NCI-H1105 (cell line): ENCODE measurements around the gene DHRS9.
A peak's percentile ranks its signal among the peaks of the same experiment; 100 is the strongest.
"Not testable (repeated sequence)": the region's sequence is repeated elsewhere in the genome, so short reads cannot be mapped to it uniquely, and the experiment has no call there.

Source experiments
- DNase-seq: peaks from one replicate; lab custom pipeline; 2025; lab: John Stamatoyannopoulos, UW

Gene DHRS9

DNA sequence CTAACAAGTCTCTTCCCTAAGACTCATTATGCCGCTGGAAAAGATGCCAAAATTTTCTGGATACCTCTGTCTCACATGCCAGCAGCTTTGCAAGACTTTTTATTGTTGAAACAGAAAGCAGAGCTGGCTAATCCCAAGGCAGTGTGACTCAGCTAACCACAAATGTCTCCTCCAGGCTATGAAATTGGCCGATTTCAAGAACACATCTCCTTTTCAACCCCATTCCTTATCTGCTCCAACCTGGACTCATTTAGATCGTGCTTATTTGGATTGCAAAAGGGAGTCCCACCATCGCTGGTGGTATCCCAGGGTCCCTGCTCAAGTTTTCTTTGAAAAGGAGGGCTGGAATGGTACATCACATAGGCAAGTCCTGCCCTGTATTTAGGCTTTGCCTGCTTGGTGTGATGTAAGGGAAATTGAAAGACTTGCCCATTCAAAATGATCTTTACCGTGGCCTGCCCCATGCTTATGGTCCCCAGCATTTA is 26.3 kb downstream of the DHRS9 start:
- DNase-seq, result no peak

DNA sequence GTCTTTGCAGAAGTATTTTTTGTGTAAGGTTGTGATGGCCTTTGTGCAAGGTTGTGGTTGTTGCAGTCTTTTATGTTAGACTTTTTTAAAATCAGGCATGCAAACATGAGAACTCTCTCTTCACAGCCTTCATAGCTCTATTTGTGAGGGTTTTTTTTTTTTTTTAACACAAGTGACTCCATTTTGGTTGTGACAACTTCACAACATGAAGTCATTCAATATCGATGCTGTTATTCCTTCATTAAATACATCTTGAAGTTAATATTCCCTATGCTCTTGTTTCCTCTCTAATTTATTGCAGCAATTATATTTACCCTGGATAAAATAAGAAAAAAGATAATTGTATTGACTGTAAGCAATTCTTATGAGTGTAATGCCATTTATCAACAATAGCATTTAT is 35.5 kb downstream of the DHRS9 start:
- no peak for DNase-seq

DNA sequence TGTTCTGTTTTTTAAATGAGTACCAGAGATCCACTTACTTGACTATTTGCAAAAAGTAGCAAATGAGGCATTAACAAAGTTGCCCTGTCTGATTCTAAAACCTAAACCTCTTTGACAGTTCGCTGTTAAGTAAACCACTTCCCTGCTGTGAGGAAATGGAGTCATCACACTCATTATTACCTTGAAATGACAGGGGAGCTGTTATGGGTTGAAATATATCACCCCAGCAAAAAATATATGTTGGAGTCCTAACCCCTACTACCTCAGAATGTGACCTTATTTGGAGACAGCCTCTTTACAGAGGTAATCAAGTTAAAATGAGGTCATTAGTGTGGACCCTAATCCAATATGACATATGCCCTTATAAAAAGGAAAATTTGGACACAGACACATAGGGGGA is 36.1 kb downstream of the DHRS9 start:
- DNase-seq, result no peak

DNA sequence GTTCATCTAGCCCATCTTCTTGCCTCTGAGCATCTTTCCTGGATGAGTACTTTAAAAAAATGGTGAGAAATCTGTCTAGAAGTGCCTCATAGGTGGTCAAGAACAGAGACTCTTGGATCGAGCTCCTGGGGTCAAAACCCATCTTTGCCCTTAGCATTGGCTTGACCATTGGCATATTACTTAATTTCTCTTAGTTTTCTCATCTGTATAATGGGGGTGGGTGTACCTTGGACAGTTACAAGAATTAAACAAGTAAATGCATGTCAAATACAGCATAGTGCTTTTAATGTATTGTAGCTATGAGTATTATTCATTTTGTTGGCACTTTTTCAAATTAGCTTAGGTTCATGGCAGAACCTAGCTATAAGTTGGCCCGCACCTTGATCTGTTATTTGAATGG is 36.8 kb downstream of the DHRS9 start:
- no peak for DNase-seq

DNA sequence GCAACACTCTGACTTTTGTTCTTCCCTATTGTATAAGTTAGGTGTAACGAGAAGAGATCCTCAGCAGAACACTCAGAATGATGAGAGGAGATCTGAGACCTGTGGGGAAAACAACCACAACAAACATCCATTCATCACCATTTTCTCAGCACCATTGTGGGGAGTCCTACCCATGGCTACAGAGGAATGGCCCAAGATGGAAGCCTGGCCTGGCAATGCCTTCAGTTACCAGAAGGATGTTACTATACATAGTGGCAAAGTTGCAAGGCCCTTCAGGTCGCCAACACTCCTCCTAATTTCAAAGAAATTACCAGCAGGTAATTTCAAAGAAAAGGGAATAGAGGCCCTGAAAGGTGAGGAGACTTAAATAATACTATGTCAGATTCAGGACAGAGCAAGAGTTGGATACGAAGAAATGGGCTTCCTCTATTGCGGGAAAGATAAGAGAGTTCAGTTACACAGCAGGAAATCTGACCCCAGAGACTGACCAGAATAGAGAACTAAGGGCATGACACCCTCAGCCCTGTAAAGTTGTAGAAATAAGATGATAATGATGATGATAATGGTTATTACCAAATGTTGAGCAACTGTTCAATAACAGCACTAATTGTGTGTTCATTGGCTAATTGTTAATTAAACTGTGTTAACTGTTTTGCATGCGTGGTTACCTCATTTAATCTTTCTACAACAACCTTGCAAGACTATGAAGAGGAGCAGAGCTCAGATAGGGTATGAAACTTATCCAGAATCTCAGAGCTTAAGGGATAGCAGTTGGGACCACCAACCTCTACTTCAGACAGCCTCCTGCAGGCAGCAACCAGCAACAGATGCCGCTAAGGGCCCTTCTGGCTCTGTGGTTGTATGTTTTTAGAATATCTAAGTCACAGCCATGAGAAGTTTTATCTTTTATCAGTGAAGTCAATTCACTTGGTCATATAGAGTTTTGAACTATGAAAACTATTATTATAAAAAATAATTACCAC is 37.5 kb downstream of the DHRS9 start:
- DNase-seq, result no peak

DNA sequence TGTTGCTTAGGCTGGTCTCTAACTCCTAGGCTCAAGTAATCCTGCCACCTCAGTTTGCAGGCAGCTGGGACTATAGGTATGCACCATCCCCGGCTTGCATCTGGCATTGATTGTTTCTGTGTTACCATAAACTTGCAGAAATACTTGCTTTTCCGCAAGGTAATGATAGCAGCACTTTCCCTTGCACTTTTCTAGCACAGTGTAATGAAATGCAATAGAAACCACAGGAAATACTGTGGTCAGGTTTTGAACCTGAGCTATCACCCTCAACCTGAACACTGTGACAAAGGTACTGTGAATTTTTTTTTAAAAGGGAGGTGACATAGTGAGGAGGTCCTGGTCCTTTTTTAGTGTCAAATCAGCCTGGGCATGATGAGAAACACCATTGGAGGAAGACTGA is 38.3 kb downstream of the DHRS9 start:
- DNase-seq, result no peak

DNA sequence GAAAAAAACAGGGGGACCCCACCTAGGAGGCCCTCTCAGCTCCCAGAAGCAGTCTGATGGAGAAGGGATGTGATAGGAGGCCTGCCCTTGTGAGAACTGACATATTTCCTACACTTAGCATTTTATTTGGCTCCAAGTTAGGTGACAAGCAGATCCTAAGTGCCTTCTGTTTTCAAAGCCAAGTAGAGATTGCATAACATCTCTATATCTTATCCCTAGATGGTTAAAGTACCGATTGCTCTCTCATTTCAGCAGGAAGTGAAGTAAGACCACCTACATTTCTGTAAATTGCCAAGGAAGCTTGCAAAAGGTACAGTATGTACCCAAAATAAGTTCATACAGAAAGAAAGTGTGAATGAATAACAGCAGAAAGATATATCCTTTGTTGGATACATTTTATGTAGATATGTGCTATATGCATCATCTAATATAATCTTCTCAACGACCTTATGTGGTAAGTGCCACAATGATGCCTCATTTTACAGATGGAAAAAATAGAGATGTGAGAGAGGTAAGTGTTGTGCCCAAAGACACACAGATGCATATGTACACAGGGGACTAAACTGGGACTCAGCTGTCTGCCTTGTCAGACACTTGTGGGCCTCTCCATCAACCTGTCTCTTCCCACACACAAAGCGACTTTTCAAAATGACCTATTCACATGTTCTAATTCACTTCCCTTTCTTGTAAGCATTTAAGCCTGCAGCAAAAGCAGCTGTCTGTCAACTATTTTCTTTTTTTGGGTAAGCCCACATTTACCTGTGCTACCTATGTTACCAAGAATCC is 38.9 kb downstream of the DHRS9 start:
- no peak for DNase-seq

DNA sequence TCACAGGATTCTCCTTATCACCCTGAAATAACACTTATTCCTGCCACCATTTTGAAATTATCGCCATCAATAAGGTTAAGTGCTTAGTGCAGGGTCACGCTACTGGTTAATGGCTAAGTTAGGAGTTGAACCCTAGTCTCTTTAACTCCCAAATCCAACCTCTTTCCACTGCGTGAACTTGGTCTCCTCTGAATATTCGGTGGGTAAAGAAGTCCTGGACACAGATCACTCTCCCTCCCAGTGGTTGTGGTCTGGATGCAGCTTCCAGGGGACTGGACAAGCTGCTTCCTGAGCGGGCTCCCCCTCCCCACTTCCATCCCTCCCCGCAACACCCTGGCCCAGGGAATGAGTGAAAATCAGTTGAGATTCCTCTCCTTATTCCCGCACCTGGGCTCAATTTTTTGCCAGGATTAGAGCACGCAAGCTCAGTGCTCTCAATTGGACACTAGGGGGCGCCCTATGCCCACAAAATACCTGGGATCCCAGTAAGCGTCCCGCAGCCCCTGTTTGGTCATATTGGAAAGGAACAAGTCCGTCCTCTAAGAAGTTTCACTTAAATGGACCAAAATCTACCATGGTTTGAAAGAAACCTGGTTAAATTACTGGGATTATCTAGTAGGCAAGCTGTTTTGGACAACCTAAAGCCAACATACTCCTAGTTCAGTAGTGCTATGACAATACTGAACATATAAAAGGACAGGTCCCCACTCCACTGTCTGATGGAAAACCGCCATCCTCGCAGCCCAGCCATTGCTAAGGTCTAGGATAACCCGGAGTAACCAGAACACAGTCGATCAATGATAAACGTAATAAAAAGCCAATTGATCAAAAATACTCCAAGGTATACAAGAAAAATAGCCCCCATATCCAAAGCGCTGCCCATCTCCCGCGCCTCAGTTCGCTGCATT is 40.4 kb downstream of the DHRS9 start:
- DNase-seq, result peak; percentile 56

DNA sequence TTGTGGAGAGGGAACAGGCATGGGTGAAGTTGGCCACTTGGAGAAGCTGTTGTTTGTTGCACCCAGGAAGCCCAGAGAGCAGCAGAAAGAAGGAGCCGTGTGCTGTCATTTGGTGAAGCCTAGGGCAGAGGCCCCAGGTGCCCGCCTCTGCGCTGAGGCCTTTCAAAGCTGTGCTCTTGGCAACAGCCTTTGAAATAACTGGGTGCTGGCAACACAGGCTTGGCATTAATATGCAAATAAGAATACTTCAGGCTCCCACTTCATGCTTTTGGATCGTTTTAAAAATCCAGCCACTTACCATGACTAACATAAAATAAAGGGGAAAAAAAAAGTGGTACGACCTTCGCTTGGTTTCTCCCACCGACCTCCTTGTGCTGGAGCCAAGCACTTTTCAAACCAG is 41.1 kb downstream of the DHRS9 start:
- DNase-seq, result no peak

DNA sequence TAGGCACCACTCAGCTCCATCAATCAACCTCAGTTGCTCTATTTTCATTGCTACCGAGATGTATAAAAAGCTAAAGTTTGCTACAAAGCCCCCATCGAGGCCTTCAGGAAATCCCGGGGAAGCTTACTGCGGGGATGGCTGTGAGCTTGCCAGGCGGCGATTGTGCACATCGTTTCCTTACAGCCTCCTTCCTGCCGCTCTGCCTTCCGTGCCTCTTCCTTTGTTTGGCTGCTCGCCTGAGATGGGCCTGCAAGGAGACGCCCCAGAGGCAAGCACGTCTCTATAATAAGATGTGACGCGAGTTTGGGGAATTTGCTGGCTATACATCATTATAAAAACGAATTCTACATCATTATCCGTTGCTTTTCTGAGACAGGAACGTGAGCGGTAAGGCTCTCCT is 41.6 kb downstream of the DHRS9 start:
- no peak for DNase-seq

DNA sequence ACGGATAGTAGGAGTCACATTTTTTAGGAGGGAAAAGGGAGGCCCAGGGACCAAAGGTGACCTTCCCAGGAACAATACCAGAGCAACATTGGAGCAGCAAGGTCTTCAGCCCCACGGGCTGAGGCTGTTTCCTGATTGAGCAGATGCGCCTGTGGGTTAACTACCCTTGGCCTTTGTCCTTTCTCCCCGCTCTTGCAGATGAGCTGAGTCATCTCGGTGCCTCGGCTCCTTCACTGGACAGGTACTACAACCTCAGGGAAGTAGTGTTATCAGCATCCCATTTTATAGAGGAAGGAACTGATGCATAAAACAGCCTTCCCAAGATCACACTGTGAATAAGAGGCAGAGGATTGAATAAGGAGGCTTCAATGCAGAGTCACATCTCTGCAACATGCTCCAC is 43.5 kb downstream of the DHRS9 start:
- DNase-seq, result no peak

DNA sequence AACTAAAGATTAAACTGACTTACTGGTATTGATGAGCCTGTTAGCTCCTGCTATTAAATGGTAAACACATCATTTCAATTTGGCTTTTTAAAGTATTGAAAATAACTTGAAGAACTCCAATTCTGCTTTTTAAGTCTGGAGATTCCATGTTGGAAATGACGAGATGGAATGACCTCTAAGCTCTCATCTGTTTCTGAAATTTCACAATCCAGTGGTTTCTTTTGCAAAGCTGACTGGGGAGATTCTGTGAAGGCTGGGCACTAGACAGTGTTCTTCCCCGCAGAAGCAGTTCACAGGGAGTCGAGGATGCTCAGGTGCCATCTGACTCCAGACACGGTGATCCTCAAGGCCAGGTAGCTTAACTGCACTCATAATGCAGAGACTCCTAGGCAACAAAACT is 44.7 kb downstream of the DHRS9 start:
- no peak for DNase-seq

DNA sequence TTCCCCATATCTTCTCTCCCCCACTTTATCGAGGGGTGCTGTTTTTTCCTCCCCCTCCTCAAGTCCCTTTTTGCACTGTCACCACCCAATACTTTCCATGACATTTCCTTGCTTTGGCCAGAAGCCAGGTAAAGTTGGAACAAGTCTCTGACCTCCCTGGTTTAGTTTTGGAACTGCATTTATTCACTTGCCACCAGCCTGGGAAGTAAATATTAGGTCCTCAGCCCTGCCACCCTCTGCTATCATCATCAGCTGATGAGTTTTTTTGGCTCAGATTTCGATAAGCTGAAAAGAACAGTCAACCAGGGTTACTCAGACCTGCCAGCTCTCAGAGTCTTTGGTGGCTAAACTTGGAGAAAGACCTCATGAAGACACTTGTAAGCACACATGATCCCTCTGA is 47.0 kb downstream of the DHRS9 start:
- no peak for DNase-seq

DNA sequence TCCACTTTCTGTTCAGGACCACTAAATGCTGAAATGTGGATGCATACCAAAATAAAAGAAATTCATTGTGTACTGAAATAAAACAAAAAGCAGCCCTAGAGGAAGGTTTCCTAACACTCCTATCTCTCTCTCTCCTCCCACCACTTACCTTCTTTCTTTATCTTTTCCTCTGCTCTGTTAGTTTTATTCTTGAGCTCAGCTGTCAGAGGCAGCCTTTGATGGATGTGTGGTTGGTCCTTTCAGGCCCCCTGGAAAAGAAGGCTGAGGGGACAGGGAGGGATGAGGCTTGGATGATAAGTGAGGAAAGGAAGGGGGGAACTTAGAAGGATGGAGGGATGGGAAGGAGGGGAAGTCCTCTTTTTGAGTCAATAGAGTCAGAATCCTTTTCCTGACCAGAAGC is 47.6 kb downstream of the DHRS9 start:
- no peak for DNase-seq

DNA sequence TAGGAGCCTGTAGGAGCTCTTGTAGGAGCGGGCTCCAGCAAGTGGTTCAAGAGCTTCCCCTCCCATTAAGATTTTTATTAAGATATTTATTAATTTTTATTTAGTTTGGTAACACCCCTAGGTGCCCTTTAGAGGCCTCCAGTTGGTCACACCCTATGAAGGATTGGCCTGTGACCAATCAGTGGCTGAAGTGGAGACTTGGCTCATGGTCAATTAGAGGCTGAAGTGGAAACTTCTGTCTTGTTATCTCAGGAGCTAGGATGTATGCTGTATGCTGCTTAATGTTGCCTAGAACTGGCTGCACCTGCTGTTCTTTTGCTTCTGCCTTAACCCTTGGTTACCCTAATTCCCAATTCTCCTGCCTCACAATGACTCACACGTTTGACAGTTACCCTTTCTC is 48.7 kb downstream of the DHRS9 start:
- no peak for DNase-seq

DNA sequence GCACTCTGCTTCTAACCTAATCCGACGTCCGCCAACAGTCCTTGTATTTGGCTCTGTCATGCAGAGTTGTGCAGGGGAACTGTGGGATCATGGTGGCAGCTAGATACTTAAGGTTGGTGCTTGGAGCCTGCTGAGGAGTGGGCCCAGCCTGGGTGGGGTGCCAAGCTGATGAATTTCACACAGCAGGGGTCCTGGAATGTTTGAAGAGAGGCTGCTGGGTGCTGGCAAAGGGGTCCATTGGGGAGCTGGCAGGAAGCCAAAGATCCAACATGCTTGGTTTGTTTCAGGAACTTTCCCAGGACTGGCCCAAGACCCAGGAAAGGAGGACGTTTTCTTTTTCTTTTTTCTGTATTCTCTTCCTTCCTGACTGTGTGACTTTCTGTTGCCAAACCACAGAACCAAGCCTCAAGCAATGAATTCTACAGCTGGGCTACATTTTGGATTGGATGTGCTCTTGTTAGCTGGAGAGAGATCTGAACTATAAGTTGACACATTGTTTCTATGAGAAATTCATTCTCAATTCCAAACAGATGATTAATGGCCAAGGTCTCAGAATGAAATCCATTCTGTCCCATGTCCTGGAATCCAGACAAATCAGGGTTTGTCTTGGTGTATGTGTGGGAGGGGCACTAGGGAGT is 49.9 kb downstream of the DHRS9 start:
- DNase-seq, result no peak

DNA sequence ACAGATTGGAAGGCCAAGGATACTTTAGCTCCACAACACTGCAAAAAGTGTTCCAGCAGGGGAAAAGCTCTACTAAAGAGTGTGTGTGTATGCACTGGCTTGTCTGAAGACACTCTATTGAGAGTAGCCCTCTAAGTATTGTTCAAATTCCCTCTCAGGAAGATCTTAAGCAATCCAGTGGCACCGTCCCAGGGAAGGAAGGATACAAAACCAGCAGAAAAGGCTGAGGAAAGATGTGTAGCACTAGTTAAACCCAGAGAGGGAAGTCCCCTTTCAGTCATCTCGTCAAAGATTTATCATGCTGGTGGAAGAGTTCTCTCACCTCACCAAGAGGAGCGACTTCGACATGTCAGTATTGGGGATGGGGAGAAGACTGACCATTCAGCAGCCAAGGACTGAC is 50.5 kb downstream of the DHRS9 start:
- DNase-seq, result no peak

DNA sequence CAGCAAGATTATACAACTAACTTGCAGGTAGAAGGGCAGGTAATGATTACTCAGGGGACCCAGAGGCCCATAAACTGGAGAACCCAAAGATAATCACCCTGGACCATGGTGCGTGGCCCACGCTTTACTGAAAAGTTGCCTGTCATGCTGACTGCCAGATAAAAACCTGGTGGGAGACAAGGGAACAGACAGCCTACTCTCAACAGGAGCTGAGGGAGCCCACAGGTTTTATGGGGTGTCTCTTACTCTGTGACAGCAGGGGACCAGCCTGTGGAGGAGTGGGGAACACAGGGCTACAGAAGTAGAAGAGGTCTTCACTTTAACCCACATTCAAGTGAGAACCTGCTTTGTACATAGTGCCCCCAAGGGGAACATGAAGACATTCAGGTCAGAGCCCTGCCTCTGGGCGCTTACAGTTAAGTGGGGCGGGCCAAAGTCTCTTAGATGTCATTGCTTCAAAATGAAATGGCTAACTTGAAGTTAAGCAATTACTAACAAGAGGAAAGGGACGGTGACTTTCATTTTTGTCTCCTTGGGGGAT is 60.4 kb downstream of the DHRS9 start:
- DNase-seq, result no peak

DNA sequence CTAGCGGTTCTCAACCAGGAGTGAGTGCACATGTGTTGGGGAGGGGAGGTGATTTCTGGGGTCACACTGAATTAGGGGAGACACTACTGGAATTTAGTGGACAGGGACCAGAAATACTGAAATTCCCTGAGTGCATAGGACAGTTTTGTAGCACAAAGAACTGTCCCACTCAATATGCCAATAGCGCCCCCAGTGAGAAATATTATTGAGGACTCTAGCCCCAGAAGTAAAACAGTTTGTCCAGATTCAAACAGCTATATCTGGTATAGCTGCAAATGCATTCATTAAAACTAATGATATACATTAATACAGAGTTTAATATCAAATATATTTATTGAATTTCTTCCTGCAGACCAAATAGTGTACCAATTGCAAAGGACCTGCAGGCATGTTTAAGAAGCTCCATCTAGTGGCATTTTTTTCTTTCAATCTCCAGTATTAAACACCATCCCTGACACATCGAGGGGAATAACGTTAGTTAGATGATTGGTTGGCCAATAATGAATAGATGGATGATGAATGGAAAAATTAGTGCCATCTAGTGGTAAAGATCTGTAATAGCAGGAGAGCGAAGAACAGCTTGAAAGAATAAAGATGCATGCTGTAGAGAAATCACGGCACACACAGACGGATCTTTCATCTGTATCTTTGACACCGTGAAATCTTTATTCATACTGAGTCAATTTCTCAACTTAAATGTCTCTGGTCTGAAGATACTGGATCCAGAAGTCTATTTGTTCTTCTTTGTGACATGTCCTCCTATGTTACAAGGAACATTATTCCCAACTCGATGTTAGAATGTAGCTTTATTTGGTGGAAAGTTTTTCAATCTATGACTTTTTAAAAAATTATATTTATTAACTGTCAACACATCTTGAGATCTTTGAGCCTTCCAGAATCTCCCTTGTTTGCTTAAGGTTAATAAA is 62.5 kb downstream of the DHRS9 start:
- DNase-seq, result no peak

DNA sequence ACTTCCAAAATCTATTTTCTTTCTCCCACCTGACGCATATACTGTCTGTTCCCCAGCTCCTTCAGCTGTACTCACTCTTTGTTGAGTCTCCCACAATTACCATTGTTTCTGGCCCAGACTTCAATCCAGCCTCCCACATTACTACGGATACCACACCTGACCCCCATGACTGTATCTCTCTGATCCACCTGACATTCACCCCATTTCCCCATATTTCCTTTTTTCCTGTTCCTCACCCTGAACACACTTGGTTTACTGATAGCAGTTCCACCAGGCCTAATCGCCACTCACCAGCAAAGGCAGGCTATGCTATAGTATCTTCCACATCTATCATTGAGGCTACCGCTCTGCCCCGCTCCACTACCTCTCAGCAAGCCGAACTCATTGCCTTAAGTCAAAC is 64.9 kb downstream of the DHRS9 start:
- not testable (repeated sequence) for DNase-seq
